H1 (cell line): Measurements from ENCODE around the gene CABP4. TPM values are rescaled to one million over a fixed set of nuclear protein-coding genes. Genes with fewer than 3 reads are reported as not detected.

Experiments used
- CBX5 ChIP-seq: fragments of 300-800, 300-1000 bp; sonication (generic); IDR thresholded peaks from 2 replicates; pipeline ENCODE4 v1.7.1; 2016; ENCODE audit warnings: antibody characterized with exemption, low read length, low read depth
- E2F6 ChIP-seq: IDR thresholded peaks from 2 replicates; pipeline ENCODE4 v1.6.1; 2012; ENCODE audit warnings: inconsistent platforms
- KDM5A ChIP-seq: fragments of 200-600 bp; IDR thresholded peaks from 2 replicates; pipeline ENCODE4 v1.7.1; 2012; ENCODE audit warnings: mild to moderate bottlenecking, low read length, inconsistent platforms, mixed read lengths
- POU5F1 ChIP-seq: IDR thresholded peaks from 2 replicates; pipeline ENCODE4 v1.6.1; 2011; ENCODE audit warnings: low read depth, mild to moderate bottlenecking, low read length, moderate library complexity
- RXRA ChIP-seq: IDR thresholded peaks from 2 replicates; pipeline ENCODE4 v1.6.1; 2011; ENCODE audit warnings: low read depth, mild to moderate bottlenecking, low read length, moderate library complexity; ENCODE audit not compliant: insufficient read depth
- TBP ChIP-seq: IDR thresholded peaks from 2 replicates; pipeline ENCODE4 v1.6.1; 2011; ENCODE audit warnings: low read depth, low read length, improper control_type of control experiment
- TEAD4 ChIP-seq: IDR thresholded peaks from 2 replicates; pipeline ENCODE4 v1.6.1; 2012; ENCODE audit warnings: low read depth, low read length, inconsistent platforms, mixed read lengths
- polyA plus RNA-seq, 7 experiments: library from polyadenylated mRNA; depleted of rRNA in 3 of 7; stranded (reverse) in 5 of 7; unstranded in 2 of 7; fragments of >200 nt in 5 of 7; fragments of 200-250 nt in 2 of 7; gene quantifications; 1 replicate in 5 of 7; 2 replicates in 1 of 7; 4 replicates in 1 of 7; pipeline versions ENCODE4 v1.2.1 to v1.2.3, GENCODE V29; 2011 to 2013; ENCODE audit warnings: missing spikeins in 2 of 7, mixed read lengths in 2 of 7
- total RNA-seq: library from RNA; stranded (reverse); fragmentation: NEBNext Ultra II Directional; extraction: Animal tissue kit (Norgen Biotek cat#: 25700); gene quantifications from 2 replicates; pipeline ENCODE4 v1.2.1, GENCODE V29; 2021
- TF ChIP-seq, protein P1 (sequence below): IDR thresholded peaks from 2 replicates; pipeline ENCODE4 v1.6.1; 2012; ENCODE audit warnings: inconsistent platforms

CABP4 gene
- total and polyA plus RNA-seq, 2 of the 8 experiments (the other 6 are each of a cell fraction or from before 2014, with no cell fraction given): not detected

- no peak for TF ChIP-seq KDM5A
- no peak for TF ChIP-seq E2F6
- TF ChIP-seq POU5F1: no peak
- TF ChIP-seq, protein P1, sequence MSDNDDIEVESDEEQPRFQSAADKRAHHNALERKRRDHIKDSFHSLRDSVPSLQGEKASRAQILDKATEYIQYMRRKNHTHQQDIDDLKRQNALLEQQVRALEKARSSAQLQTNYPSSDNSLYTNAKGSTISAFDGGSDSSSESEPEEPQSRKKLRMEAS: no peak
- TF ChIP-seq CBX5: no peak
- TF ChIP-seq TEAD4: no peak
- TF ChIP-seq RXRA: no peak
- no peak for TF ChIP-seq TBP
Measured at GRCh38 chr11:67492801-67493547, 37.8 kb downstream of the CABP4 start (continued).
